Breast epithelium (tissue), 3 donors: ENCODE results near the gene CAB39L.

Experiments
- CTCF ChIP-seq, 3 donors: fragments of 450-650 bp; IDR thresholded peaks; one replicate each; pipeline ENCODE4 v1.5.1; 2016 to 2017; ENCODE audit warnings: antibody characterized with exemption in 3 of 3, mild to moderate bottlenecking in 3 of 3, moderate library complexity in 3 of 3
- POLR2A ChIP-seq: fragments of 450-650 bp; IDR thresholded peaks from one replicate; pipeline ENCODE4 v1.6.1; 2016; ENCODE audit warnings: antibody characterized with exemption, mild to moderate bottlenecking, moderate library complexity
- POLR2AphosphoS5 ChIP-seq, 3 donors: sonication (generic); formaldehyde crosslinking; IDR thresholded peaks; one replicate each; pipeline ENCODE4 v1.6.1; 2017; ENCODE audit warnings: antibody characterized with exemption in 3 of 3

DNA sequence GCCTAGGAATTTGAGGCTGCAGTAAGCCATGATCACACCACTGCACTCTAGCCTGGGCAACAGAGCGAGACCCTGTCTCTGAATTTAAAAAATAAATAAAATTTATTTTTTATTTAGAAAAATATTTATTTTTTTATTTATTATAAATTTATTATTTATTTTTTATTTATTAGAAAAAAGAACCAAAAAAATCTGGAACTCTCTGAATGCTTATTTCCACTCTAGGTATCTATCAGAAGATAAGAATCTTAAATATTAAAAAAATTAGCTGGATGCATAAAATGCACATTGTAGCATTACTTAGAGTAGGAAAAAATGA lies 113.4 kb downstream of the CAB39L start:
- TF ChIP-seq CTCF (IDR thresholded peaks at IDR 0.05): no peak
- TF ChIP-seq POLR2AphosphoS5 (IDR thresholded peaks at IDR 0.05): no peak
- no peak for TF ChIP-seq POLR2A
